GM18861 (cell line): ENCODE measurements around the gene KLHL11.

ENCODE experiments used
- ATAC-seq: cut with Tn5 transposase; IDR thresholded peaks from one replicate; pipeline ENCODE4 v1.9.1; 2021; ENCODE audit not compliant: unreplicated experiment

The KLHL11 gene

GRCh38 chr17:41812381-41813151 lies 52.7 kb downstream of the KLHL11 start, which contains the start of gene FKBP10:
TSS of gene FKBP10 (plus strand) at chr17:41813004. CDS start at chr17:41813035, 31 bp downstream.
- no peak for ATAC-seq

GRCh38 chr17:41811549-41812380 lies 53.5 kb downstream of the KLHL11 start, which contains the start of gene P3H4:
TSS of gene P3H4 (minus strand) at chr17:41811949. CDS start at chr17:41811915, 34 bp downstream.
- ATAC-seq = peak; percentile 76

- no peak for ATAC-seq
Observed at GRCh38 chr17:41810659-41811548, 54.3 kb downstream of the KLHL11 start.

DNA sequence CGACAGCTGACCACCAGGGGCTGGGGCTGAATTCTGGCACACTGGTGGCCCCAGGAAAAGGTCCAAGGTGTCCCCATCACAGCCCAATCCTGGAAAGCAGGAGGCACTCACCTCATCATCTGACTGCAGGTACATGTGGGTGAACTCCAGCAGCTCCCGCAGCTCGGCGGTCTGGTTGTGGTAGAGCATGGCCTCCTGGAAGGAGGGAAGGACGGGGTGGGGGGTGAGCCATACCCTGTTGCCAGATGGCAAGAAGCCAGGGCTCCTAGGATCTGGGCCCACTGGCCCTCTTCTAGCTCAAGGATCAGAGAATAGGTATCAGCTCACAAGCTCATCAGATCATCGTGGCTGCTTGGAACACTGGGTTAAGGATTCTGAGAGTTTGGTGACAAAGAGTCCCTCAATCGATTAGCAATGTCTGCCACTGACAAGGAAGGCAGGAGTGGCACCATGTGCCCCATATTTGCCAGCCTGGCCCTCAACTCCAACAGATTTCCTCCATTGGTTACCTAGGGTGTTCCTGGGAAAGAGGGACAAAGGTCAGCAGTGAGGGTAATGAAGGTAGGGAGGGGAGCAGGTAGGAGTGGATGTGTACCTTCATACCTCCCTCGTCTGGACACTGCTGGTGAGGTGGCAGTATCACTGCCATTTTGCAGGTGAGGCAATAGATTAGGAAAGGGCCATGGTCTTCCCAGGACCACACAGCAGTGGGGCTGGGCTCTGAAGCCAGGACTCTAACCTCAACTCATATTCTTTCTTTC lies 58.4 kb downstream of the KLHL11 start:
- no peak for ATAC-seq
